Measurements from ENCODE around the gene TRAPPC4.
"Not testable (repeated sequence)": the region's sequence is repeated elsewhere in the genome, so short reads cannot be mapped to it uniquely, and the experiment has no call there.

Gene TRAPPC4, protein sequence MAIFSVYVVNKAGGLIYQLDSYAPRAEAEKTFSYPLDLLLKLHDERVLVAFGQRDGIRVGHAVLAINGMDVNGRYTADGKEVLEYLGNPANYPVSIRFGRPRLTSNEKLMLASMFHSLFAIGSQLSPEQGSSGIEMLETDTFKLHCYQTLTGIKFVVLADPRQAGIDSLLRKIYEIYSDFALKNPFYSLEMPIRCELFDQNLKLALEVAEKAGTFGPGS

DNA sequence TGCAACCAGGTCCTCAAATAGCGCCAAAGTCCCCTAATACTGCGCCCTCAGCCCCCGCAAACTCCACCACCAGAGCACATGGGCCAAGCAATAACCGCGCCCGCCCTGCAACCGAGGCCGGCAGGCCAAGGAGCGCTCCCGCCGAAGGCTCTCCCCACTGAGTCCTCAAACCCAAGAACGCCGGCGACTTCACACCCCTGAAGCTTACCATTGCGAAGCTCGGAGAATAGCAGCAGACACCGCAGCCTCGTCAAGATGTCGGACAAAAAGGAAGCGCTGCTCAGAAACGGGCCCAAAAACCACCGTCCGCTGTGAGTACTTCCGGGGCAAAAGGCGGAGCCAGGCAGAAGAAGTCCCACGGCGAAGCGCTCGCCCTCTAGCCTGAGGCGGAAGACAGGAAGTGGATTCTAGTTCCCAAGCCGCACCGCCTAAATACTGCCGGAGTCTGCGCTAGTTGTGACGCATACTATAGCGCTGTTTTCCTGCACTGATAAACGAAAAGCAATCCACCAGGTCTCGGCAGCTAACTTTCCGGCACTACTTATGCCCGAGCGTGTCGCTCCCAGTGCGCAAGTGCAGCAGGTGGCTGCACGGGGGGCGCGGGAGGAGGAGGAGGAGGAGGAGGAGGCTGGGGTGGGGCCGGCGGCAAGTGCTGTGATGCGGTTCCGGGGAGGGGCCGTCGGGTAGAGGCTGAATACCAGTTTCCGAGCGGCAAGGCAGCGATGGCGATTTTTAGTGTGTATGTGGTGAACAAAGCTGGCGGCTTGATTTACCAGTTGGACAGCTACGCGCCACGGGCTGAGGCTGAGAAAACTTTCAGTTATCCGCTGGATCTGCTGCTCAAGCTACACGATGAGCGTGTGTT lies at the start of gene TRAPPC4, which contains the start of gene RPS25:
TSS of gene TRAPPC4 (plus strand) at position 693 of the 865 bp plus-strand sequence. CDS start at position 723, 30 bp downstream.
TSS of gene RPS25 (minus strand) at position 270 of the 865 bp plus-strand sequence. CDS start at position 211, 59 bp downstream.
- Histone ChIP-seq H3K4me1 (ENCODE audit: control insufficient read depth, low read depth, low read length) (peaks cover 9% of the 10 kb centered on the region), H3K27me3 (ENCODE audit: control insufficient read depth, insufficient read depth, low read length) (no peaks in the 10 kb centered on the region), H3K9ac (ENCODE audit: low read length) (peak within 1 kb of the TSS; percentile 97), H3K4me3 (ENCODE audit: low read length) (peak within 1 kb of the TSS; percentile 89), H3K9me3 (ENCODE audit: control insufficient read depth, low read depth, low read length) (no peaks in the 10 kb centered on the region), H3K27ac (ENCODE audit: low read length) (peak within 1 kb of the TSS; percentile 91), H3K36me3 (ENCODE audit: control insufficient read depth, low read depth, low read length) (peaks cover 49% of the 10 kb centered on the region)

DNA sequence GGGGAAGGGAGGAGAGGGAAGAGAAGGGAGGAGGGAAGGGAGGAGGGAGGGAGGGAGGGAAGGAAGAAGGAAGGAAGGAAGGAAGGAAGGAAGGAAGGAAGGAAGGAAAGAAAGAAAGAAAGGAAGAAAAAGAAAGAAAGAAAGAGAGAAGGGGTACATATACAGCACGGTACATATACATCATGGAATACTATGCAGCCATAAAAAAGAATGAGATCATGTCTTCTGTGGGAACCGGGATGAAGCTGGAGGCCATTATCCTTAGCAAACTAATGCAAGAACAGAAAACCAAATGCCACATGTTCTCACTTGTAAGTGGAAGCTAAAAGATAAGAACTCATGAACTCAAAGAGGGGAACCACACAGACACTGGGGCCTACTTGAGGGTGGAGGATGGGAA lies 49.1 kb upstream of the TRAPPC4 start:
- H3K27me3 ChIP-seq (ENCODE audit: control insufficient read depth, insufficient read depth, low read length); H3K4me1 ChIP-seq (ENCODE audit: control insufficient read depth, low read depth, low read length); H3K4me3 ChIP-seq (ENCODE audit: low read length); H3K9ac ChIP-seq (ENCODE audit: low read length); H3K27ac ChIP-seq (ENCODE audit: low read length); H3K36me3 ChIP-seq (ENCODE audit: control insufficient read depth, low read depth, low read length); H3K9me3 ChIP-seq (ENCODE audit: control insufficient read depth, low read depth, low read length): not testable (repeated sequence)

DNA sequence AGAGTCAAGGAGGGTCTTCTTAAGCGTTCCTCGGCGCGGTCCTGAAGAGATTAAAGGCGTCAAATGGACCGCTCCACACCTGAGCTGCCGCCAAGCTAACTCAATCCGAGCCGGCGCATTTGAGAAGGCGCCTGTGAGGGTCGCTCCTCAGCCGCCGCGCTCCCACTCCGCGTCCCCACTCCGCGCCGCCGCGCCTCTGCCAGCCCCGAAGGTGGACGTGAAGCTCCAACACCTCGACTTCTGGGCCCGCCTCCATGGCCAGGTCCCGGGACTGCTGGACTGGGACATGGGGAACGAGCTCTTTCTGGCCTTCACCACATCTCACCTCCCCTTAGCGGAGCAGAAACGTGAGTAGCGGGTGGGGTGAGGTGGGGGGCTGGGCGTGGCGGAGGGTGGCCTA lies 46.9 kb upstream of the TRAPPC4 start, which contains the start of gene FOXR1:
TSS of gene FOXR1 (plus strand) at position 116 of the 400 bp plus-strand sequence. CDS start at position 287, 171 bp downstream.
- H3K27me3 ChIP-seq (ENCODE audit: control insufficient read depth, insufficient read depth, low read length) = no peaks in the 10 kb centered on the region

DNA sequence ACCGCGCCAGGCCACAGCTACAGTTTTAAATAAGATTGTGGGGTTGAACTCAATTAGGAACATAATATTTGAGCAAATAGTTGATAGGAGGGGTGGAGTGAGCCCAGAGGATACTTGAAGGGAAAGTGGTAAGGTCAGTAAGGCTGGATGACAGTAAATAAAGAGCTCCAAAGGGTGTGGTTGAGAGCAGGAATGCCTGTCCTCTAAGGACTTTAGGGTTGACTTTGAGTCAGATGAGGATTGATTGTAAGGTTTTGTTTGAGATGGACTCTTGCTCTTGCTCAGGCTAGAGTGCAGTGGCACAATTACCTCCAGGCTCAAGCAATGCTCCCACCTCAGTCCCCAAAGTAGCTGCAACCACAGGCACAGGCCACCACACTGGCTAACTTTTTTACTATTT lies 44.6 kb upstream of the TRAPPC4 start:
- no peaks in the 10 kb centered on the region for H3K36me3 ChIP-seq (ENCODE audit: control insufficient read depth, low read depth, low read length)
- no peaks in the 10 kb centered on the region for H3K4me1 ChIP-seq (ENCODE audit: control insufficient read depth, low read depth, low read length)
- no peak overlapping the region for H3K27ac ChIP-seq (ENCODE audit: low read length)
- H3K9me3 ChIP-seq (ENCODE audit: control insufficient read depth, low read depth, low read length) = no peaks in the 10 kb centered on the region
- H3K9ac ChIP-seq (ENCODE audit: low read length) = no peak overlapping the region
- H3K27me3 ChIP-seq (ENCODE audit: control insufficient read depth, insufficient read depth, low read length) = no peaks in the 10 kb centered on the region
- H3K4me3 ChIP-seq (ENCODE audit: low read length) = no peak overlapping the region

More for the DNA sequence above, 46.9 kb upstream of the TRAPPC4 start, which contains the start of gene FOXR1:
- Histone ChIP-seq H3K9ac (ENCODE audit: low read length) (no peak within 1 kb of the TSS), H3K27ac (ENCODE audit: low read length) (no peak within 1 kb of the TSS), H3K9me3 (ENCODE audit: control insufficient read depth, low read depth, low read length) (no peaks in the 10 kb centered on the region), H3K4me1 (ENCODE audit: control insufficient read depth, low read depth, low read length) (no peaks in the 10 kb centered on the region), H3K36me3 (ENCODE audit: control insufficient read depth, low read depth, low read length) (no peaks in the 10 kb centered on the region), H3K4me3 (ENCODE audit: low read length) (no peak within 1 kb of the TSS)

DNA sequence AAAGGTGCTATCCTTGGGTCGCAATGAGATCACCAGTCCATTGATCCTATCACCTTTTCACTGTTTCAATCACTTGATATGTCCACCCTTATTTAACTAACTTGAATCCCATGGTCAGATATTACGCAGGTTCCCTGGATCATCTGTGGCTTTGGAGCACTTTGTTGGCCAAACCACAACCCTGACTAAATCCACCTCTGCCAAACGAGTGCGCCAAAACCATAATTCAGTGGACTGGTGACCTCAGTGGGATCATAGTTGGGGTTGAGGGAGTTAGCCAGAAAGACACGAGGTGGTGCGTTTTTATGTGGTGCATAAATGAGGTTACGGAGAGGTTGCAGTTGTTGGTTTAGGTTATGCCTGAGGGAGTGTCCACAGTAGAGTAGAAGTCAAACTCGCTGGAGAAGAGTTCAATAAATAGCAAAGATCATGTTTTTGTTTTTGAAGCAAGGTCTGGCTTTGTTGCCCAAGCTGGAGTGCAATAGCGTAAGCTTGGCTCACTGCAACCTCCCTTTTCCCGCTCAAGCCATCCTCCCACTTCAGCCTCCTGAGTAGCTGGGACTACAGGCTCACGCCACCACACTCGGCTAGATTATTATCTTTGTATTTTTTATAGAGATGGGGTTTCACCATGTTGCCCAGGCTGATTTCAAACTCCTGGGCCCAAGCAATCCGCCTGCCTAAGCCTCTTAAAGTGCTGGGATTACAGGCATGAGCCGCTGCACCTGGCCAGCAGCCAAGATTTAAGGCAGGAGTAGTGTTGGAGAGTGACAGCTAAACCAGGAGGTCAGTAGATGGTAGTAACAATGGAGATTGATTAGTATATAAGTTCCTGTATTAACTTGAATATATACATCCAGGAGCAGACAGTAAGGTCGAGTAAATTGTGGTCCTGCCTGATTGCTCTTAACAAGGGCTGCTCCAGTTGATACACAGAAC lies 42.5 kb upstream of the TRAPPC4 start:
- no peaks in the 10 kb centered on the region for H3K9me3 ChIP-seq (ENCODE audit: control insufficient read depth, low read depth, low read length)
- H3K4me1 ChIP-seq (ENCODE audit: control insufficient read depth, low read depth, low read length) = peaks cover 10% of the 10 kb centered on the region
- no peak overlapping the region for H3K4me3 ChIP-seq (ENCODE audit: low read length)
- H3K27ac ChIP-seq (ENCODE audit: low read length) = no peak overlapping the region
- no peak overlapping the region for H3K9ac ChIP-seq (ENCODE audit: low read length)
- H3K36me3 ChIP-seq (ENCODE audit: control insufficient read depth, low read depth, low read length) = no peaks in the 10 kb centered on the region
- no peaks in the 10 kb centered on the region for H3K27me3 ChIP-seq (ENCODE audit: control insufficient read depth, insufficient read depth, low read length)

DNA sequence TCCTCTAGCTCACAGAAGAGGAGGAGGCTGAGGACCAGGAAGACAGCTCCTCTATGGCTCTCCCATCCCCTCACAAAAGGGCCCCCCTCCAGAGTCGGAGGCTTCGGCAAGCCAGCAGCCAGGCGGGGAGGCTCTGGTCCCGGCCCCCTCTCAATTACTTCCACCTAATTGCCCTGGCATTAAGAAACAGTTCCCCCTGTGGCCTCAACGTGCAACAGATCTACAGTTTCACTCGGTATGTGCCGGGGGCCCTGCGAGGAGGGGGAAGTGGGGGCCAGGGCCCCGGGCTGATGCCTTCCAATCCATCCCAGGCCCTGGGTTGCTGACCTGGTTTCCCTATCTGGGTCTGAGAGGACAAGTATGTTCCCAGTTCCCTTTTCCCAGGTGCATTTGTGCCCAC lies 39.1 kb upstream of the TRAPPC4 start:
- peaks cover 10% of the 10 kb centered on the region for H3K4me1 ChIP-seq (ENCODE audit: control insufficient read depth, low read depth, low read length)
- H3K9ac ChIP-seq (ENCODE audit: low read length) = no peak overlapping the region
- H3K36me3 ChIP-seq (ENCODE audit: control insufficient read depth, low read depth, low read length) = no peaks in the 10 kb centered on the region
- H3K27me3 ChIP-seq (ENCODE audit: control insufficient read depth, insufficient read depth, low read length) = peaks cover 6% of the 10 kb centered on the region
- no peak overlapping the region for H3K27ac ChIP-seq (ENCODE audit: low read length)
- no peaks in the 10 kb centered on the region for H3K9me3 ChIP-seq (ENCODE audit: control insufficient read depth, low read depth, low read length)
- no peak overlapping the region for H3K4me3 ChIP-seq (ENCODE audit: low read length)

DNA sequence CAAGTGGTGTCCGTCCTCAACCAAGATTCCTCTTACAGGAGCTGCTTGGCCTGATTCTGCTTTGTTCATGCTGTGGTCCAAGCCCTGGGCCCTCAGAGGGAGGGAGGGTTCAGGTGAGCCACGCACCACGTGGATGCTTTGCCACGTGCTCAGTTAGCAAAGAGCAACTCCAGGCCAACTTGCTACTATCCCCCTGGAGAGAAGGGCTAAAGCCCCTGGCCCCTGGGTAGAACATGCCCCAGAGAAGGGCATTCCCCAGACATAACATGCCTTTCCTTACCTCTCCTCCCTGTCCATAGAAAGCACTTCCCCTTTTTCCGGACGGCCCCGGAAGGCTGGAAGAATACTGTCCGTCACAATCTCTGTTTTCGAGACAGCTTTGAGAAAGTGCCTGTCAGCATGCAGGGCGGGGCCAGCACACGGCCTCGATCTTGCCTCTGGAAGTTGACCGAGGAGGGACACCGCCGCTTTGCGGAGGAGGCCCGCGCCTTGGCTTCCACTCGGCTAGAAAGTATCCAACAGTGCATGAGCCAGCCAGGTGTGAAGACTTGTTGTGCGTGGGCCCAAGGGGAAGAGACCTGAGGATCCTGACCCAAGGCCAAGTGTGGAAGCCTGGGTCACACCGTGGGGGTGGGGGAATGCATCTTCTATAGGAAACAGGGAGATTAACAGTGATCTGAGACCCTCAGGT lies 38.2 kb upstream of the TRAPPC4 start:
- Histone ChIP-seq H3K9me3 (ENCODE audit: control insufficient read depth, low read depth, low read length) (no peaks in the 10 kb centered on the region), H3K4me1 (ENCODE audit: control insufficient read depth, low read depth, low read length) (peaks cover 10% of the 10 kb centered on the region), H3K27me3 (ENCODE audit: control insufficient read depth, insufficient read depth, low read length) (peaks cover 6% of the 10 kb centered on the region), H3K4me3 (ENCODE audit: low read length) (no peak overlapping the region), H3K9ac (ENCODE audit: low read length) (no peak overlapping the region), H3K36me3 (ENCODE audit: control insufficient read depth, low read depth, low read length) (no peaks in the 10 kb centered on the region), H3K27ac (ENCODE audit: low read length) (no peak overlapping the region)

DNA sequence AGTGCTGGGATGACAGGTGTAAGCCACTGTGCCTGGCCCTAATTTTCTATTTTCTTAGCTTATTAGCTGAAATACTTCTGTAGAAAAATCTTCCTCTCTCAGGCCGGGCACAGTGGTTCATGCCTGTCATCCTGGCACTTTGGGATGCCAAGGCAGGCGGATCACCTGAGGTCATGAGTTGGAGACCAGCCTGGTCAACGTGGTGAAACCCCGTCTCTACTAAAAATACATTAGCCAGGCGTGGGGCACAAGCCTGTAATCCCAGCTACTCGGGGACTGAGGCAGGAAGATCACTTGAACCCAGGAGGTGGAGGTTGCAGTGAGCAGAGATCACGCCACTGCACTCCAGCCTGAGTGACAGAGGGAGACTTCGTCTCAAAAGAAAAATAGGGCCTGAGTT lies 34.2 kb upstream of the TRAPPC4 start:
- not testable (repeated sequence) for H3K9me3 ChIP-seq (ENCODE audit: control insufficient read depth, low read depth, low read length); H3K36me3 ChIP-seq (ENCODE audit: control insufficient read depth, low read depth, low read length); H3K27ac ChIP-seq (ENCODE audit: low read length); H3K4me3 ChIP-seq (ENCODE audit: low read length); H3K27me3 ChIP-seq (ENCODE audit: control insufficient read depth, insufficient read depth, low read length); H3K9ac ChIP-seq (ENCODE audit: low read length)
- peaks cover 10% of the 10 kb centered on the region for H3K4me1 ChIP-seq (ENCODE audit: control insufficient read depth, low read depth, low read length)

DNA sequence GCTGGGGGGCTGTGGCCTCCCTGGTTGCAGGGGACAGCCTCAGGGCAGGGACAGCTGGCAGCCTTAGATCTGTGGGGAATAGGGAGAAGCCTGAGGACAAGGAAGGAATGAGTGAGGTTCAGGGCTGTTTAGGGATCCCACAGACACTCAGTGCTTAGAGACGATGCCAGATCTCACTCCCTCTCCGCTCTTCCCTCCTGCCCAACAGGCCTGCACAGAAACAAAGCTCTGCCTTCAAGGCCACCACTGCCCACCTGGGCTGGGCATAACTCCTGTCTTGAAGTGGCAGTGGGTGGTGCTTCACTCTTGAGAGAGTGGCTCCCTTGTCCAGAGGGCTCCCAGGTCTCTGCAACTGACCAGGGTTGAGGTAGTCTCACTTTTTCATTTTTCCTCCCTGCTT lies 33.7 kb upstream of the TRAPPC4 start:
- Histone ChIP-seq H3K9me3 (ENCODE audit: control insufficient read depth, low read depth, low read length) (no peaks in the 10 kb centered on the region), H3K4me3 (ENCODE audit: low read length) (no peak overlapping the region), H3K36me3 (ENCODE audit: control insufficient read depth, low read depth, low read length) (no peaks in the 10 kb centered on the region), H3K27ac (ENCODE audit: low read length) (no peak overlapping the region), H3K4me1 (ENCODE audit: control insufficient read depth, low read depth, low read length) (peaks cover 8% of the 10 kb centered on the region), H3K9ac (ENCODE audit: low read length) (no peak overlapping the region), H3K27me3 (ENCODE audit: control insufficient read depth, insufficient read depth, low read length) (peaks cover 6% of the 10 kb centered on the region)

DNA sequence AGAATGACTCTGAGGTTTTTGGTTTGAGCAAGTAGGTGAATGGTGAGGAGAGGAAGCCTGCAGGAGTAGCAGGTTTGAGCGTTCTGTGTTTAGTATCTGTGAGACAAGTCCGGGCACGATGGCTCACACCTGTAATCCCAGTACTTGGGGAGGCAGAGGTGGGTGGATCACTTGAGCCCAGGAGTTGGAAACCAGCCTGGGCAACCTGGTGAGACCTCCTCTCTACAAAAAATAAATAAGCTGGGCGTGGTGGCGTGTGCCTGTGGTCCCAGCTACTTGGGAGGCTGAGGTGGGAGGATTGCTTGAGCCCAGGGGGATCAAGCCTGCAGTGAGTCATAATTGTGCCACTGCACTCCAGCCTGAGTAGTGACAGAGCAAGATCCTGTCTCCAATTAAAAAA lies 30.3 kb upstream of the TRAPPC4 start:
- no peak overlapping the region for H3K27ac ChIP-seq (ENCODE audit: low read length)
- no peaks in the 10 kb centered on the region for H3K36me3 ChIP-seq (ENCODE audit: control insufficient read depth, low read depth, low read length)
- no peaks in the 10 kb centered on the region for H3K27me3 ChIP-seq (ENCODE audit: control insufficient read depth, insufficient read depth, low read length)
- H3K4me3 ChIP-seq (ENCODE audit: low read length) = no peak overlapping the region
- H3K4me1 ChIP-seq (ENCODE audit: control insufficient read depth, low read depth, low read length) = no peaks in the 10 kb centered on the region
- H3K9ac ChIP-seq (ENCODE audit: low read length) = no peak overlapping the region
- H3K9me3 ChIP-seq (ENCODE audit: control insufficient read depth, low read depth, low read length) = no peaks in the 10 kb centered on the region

Data from iPS-18a (cell line).